NCI-H146 (cell line): Measurements from ENCODE around the gene LGALS9B.
"Not testable (repeated sequence)": the region's sequence is repeated elsewhere in the genome, so short reads cannot be mapped to it uniquely, and the experiment has no call there.

Experiments used
- DNase-seq: peaks from one replicate; lab custom pipeline; 2025; lab: John Stamatoyannopoulos, UW

The LGALS9B gene

DNA sequence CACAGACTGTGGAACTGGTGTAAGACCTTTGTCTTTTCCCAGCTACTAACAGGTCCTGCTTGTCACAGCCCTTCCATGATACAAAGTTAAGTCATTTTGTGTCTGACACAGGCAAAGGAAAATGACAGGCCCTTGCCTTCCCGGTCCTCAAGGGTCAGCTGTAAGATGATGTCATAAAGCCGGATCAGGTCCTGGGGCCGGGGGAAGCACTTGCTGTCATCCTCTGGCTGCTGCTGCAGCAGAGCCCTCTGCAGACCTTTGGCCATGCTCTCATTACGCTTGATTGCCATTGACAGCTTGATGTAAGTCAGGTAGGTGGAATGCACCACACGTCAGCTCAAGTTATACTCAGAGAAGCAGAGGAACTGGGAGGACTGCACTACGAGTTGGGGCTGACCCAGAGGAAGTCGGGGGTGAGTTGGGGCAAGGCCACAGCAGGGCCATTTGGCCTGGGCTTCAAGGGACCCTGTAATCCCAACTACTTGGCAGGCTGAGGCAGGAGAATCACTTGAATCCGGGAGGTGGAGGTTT is 50.9 kb downstream of the LGALS9B start:
- not testable (repeated sequence) for DNase-seq

DNA sequence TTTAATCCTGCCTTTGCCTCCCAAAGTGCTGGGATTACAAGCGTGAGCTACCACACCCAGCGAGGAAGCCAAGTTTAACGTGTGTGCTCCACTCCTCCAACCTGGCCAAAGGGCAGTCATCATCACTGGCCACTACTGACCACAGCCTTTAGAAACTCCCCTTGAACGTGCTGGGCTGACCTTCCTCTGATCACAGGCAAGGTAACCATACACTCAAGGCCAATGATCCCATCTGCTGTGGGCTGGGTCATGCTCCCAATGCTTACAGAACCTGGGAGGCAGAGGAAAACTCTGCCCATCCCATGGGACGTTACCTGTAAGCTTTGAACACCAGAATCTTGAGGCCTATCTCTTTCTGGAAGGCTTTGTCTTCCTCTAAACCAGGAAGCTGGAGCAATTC is 51.9 kb downstream of the LGALS9B start:
- not testable (repeated sequence) for DNase-seq

DNA sequence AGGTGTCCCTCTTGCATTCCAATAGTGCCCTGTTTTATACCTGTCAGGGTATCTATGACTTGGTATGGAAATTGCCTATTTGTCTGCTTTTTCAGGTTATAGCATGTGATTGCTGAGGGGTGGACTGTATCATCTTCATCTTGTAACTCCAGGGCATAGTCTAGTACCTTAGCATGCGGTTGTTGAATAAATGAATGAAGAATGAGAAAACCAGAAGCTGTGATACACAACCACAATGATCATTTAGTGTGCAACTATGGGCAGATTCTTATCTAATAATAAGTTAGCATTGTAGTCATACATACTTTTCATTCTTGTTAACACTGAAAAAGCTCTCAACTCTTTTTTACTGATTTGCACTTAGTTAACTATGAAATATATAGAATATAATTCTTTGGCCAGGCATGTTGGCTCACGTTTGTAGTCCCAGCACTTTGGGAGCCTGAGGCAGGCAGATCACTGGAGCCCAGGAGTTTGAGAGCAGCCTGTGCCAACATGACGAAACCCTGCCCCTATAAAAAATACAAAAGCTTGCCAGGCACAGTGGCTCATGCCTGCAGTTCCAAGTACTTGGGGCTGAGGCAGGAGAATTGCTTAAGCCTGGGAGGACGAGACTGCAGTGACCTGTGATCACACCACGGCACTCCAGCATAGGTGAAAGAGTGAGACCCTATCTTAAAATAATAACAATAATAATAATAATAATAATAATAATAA is 65.9 kb downstream of the LGALS9B start:
- DNase-seq = not testable (repeated sequence)

DNA sequence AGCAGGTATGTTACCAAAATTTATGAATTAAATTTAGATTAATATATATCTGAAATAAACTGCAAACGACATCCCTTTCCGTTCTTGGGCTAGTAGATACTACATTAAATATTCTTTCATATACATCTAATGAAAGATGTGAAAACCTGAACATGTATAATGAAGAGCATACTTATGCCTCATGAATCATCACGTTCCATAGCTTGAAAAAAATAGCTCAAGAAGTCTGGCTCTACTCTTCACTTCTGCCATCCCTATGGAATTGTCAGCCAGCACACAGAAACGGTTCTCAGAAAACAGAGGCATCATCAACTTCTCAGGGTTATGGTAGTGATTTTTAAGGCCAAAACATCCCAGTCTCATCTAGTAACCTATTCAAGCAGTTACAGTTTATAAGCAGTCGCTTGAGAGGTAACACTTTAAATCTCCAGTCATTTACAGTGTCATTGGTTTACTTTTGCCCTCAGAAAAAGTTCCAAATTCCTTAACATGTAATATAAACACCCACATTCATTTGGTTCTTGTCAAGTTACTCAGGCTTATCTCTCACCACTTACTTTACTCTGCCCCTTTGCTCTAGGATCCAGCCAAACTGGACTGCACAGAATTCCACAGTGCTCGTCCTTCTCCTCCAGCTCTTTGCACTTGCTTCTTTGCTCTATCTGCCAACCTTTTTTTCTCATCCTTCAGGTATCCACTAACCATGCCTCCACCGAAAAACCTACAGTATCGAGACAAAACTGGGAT is 66.6 kb downstream of the LGALS9B start:
- not testable (repeated sequence) for DNase-seq
